Measurements from ENCODE around the gene TGFBR3L. TPM values are rescaled to one million over a fixed set of nuclear protein-coding genes. Genes with fewer than 3 reads are reported as not detected.
"Not testable (repeated sequence)": the region's sequence is repeated elsewhere in the genome, so short reads cannot be mapped to it uniquely, and the experiment has no call there.

The TGFBR3L gene
- total RNA-seq, 1 experiment from 2014 or later: 1.7 TPM

- peaks cover 1% of the 10 kb centered on the region for H3K36me3 ChIP-seq (replicated peaks; ENCODE audit: control insufficient read depth, insufficient read depth, low read length)
- H3K4me3 ChIP-seq (ENCODE audit: insufficient read depth, low read depth, low read length): no peak overlapping the region
- no peak for DNase-seq
- H3K27me3 ChIP-seq (ENCODE audit: control insufficient read depth, insufficient read depth, low read length): peaks cover 39% of the 10 kb centered on the region
Measured at GRCh38 chr19:7913652-7914051, 978 bp upstream of the TGFBR3L start.

GRCh38 chr19:7914099-7914498 lies 531 bp upstream of the TGFBR3L start:
- no peak for DNase-seq
- Histone ChIP-seq H3K27me3 (ENCODE audit: control insufficient read depth, insufficient read depth, low read length) (peaks cover 44% of the 10 kb centered on the region), H3K4me3 (ENCODE audit: insufficient read depth, low read depth, low read length) (no peak overlapping the region), H3K36me3 (replicated peaks; ENCODE audit: control insufficient read depth, insufficient read depth, low read length) (peaks cover 1% of the 10 kb centered on the region)

DNA sequence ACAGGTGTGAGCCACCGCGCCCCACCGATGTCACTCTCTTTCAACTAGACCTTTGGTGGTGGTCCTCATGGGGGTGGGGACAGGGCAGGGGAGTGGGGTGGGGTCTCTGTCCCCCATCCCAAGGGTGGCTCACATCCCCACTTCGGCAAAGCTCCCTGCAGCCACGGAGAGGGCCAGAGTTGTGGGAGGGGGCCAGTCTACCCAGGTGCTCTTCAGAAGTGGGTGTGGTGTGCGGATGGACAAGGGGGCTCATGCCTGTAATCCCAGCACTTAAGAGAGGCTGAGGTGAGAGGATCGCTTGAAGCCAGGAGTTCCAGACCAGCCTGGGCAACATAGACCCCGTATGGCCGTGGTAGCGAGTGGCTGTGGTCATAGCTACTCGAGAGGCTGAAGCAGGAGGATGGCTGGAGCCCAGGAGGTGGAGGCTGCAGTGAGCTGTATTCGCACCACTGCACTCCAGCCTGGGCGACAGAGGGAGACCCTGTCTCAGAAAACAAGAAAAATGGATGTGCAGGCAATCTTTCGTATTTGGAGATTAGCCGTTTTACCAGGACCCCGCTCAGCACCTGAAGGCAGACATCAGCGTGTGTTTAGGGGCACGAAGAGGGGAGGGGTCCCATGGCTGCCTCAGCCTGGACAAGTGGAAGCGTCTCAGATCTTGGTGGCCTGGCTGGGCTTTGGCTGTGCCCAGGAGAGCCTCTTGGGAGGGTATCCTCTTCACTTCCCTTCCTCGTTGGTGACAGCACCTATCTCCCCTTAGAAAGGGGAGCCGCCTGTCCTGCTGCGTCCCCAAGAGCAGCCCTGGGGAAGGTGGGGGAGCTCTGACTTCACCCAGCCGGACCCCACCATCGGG lies 846 bp downstream of the TGFBR3L start:
- DNase-seq: no peak
- peak overlapping the region; percentile 41 for H3K4me3 ChIP-seq (ENCODE audit: insufficient read depth, low read depth, low read length)
- no peaks in the 10 kb centered on the region; the same call in none of the 2 replicates for H3K36me3 ChIP-seq (replicated peaks; ENCODE audit: control insufficient read depth, insufficient read depth, low read length)
- H3K27me3 ChIP-seq (ENCODE audit: control insufficient read depth, insufficient read depth, low read length): peaks cover 49% of the 10 kb centered on the region

- H3K36me3 ChIP-seq (replicated peaks; ENCODE audit: control insufficient read depth, insufficient read depth, low read length): no peaks in the 10 kb centered on the region; the same call in 1 of the 2 replicates
- H3K27me3 ChIP-seq (ENCODE audit: control insufficient read depth, insufficient read depth, low read length): peaks cover 49% of the 10 kb centered on the region
- H3K4me3 ChIP-seq (ENCODE audit: insufficient read depth, low read depth, low read length): peak overlapping the region; percentile 41
- DNase-seq: peak; percentile 90
Measured at GRCh38 chr19:7916103-7916954, 1.7 kb downstream of the TGFBR3L start.

- peak overlapping the region; percentile 41 for H3K4me3 ChIP-seq (ENCODE audit: insufficient read depth, low read depth, low read length)
- no peak for DNase-seq
- H3K27me3 ChIP-seq (ENCODE audit: control insufficient read depth, insufficient read depth, low read length): peaks cover 49% of the 10 kb centered on the region
- no peaks in the 10 kb centered on the region; the same call in none of the 2 replicates for H3K36me3 ChIP-seq (replicated peaks; ENCODE audit: control insufficient read depth, insufficient read depth, low read length)
Measured at GRCh38 chr19:7916955-7917266, 2.3 kb downstream of the TGFBR3L start.

- peak; percentile 95 for DNase-seq
- no peaks in the 10 kb centered on the region; the same call in none of the 2 replicates for H3K36me3 ChIP-seq (replicated peaks; ENCODE audit: control insufficient read depth, insufficient read depth, low read length)
- peaks cover 49% of the 10 kb centered on the region for H3K27me3 ChIP-seq (ENCODE audit: control insufficient read depth, insufficient read depth, low read length)
- H3K4me3 ChIP-seq (ENCODE audit: insufficient read depth, low read depth, low read length): peak overlapping the region; percentile 41
Measured at GRCh38 chr19:7917267-7918061, 2.8 kb downstream of the TGFBR3L start.

GRCh38 chr19:7918062-7918614 lies 3.5 kb downstream of the TGFBR3L start:
- not testable (repeated sequence) for H3K36me3 ChIP-seq (replicated peaks; ENCODE audit: control insufficient read depth, insufficient read depth, low read length); DNase-seq
- peak overlapping the region; percentile 41 for H3K4me3 ChIP-seq (ENCODE audit: insufficient read depth, low read depth, low read length)
- H3K27me3 ChIP-seq (ENCODE audit: control insufficient read depth, insufficient read depth, low read length): peaks cover 49% of the 10 kb centered on the region

DNA sequence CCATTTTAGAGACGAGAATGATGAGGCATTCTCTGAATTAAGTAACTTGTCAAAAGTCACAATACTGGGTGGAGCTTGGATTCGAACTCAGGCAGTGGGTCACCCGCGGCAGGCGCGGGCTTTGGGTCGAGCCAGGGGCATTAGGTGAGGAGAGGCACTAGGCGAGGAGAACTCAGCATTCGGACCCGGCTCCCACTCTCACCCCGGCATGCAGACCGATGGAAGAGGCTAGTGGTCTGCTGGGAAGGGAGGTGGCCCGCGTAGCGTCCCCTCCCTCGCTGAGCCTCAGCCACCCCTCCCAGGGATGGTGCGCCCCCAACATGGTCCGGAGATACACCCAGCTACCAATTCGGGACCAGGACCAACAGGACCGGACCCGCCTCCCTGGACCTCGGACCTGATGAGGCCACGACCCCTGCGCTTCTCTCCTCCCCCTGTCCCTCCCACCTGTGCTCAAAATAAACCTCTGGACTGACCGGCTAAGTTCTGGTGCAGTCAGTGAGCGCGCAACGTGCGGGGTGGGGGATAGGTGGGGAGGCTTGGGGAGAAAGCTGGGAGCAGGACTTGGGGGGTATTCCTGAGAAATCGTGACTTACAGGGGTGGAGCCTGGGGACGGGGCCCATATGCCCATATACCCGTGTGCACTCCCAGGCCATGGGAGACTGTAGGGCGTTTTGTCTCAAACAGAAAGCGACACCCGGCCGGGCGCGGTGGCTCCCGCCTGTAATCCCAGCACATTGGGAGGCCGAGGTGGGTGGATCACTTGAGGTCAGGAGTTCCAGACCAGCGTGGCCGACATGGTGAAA lies 4.2 kb downstream of the TGFBR3L start:
- Histone ChIP-seq H3K27me3 (ENCODE audit: control insufficient read depth, insufficient read depth, low read length) (peaks cover 49% of the 10 kb centered on the region), H3K4me3 (ENCODE audit: insufficient read depth, low read depth, low read length) (no peak overlapping the region; the same call in 1 of the 2 replicates)

DNA sequence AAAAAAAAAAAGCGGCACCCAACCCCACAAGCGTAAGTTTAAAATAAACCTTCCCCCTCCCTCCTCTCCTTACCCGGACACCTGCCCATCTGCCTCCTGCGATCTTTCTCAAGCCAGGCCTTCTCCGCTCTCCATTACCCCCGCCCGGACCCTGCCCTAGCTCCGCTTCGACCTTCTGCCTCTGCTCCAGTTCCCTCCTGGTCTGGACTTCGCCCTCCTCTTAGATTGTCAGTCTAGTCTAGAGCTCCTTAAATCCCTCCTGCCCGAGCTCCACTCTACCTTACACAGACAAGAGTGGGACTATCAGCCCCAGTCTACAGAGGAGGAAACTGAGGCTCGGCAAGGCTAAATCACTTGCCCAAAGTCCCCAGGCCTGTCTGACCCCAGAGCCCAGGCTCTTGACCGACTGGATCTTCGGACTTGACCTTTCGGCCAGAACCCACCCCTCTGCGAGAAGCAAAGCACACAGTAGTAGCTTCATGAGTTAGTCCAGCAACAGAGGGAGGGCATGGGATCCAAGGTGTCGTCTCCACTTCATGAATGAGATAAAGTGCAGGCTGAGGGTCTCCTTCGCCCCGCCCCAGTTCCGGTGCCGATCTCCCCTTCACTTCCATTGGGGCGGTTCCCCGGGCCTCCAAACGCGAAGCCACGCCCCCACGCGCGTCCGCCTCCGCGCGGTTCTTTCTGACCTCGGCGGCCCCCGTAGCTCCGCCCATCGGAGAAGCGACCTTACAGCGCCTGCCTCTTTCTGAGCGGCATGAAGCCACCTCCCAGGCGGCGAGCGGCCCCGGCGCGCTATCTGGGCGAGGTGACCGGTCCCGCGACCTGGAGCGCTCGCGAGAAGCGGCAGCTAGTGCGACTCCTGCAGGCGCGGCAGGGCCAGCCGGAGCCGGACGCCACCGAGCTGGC lies 5.2 kb downstream of the TGFBR3L start, which contains the start of gene SNAPC2:
SNAPC2 (plus strand) TSS at position 729 of the 909 bp plus-strand sequence; CDS start at position 758, 29 bp downstream.
- Histone ChIP-seq H3K4me3 (ENCODE audit: insufficient read depth, low read depth, low read length) (peak within 1 kb of the TSS; percentile 84), H3K27me3 (ENCODE audit: control insufficient read depth, insufficient read depth, low read length) (peaks cover 43% of the 10 kb centered on the region), H3K36me3 (replicated peaks; ENCODE audit: control insufficient read depth, insufficient read depth, low read length) (no peaks in the 10 kb centered on the region; the same call in 1 of the 2 replicates)
- peak; percentile 96 for DNase-seq

More for the DNA sequence above, 4.2 kb downstream of the TGFBR3L start:
- no peak for DNase-seq
- H3K36me3 ChIP-seq (replicated peaks; ENCODE audit: control insufficient read depth, insufficient read depth, low read length): no peaks in the 10 kb centered on the region; the same call in 1 of the 2 replicates

DNA sequence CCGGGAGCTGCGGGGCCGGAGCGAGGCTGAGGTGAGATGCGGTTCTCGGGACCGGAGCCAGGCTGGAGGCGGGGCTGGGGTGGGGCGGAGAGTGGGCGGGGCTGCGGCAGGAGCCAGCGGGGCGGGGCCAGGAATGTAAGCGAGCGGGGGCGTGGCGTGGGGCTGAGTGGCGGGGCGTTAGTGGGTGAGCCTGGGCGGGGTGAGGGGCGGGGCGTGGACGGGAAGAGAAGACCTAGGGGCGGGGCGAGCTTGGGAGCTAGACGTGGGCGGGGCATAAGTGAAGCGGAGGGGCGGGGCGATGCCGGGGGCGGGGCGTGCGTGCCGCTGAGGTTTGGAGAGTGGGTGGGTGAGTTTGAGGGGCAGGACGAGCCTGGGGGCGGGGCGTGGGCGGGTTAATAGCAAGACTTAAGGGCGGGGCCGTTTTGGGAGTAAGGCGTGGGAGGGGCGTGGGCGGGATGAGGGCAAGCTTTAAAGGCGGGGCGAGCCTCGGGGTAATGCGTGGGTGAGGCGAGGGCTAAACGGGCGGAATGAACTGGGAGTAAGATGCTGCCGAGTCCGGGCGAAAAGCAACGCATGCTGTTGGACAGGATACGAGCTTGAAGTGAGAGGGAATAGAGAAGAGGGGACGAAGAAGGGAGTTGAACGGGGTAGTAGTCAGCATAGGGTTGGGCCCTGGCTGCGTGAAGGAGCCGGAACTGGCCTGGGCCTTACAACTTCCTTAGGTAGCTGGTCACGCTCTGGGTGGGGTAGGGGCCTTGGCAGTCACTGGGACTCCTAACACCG lies 6.1 kb downstream of the TGFBR3L start:
- Histone ChIP-seq H3K27me3 (ENCODE audit: control insufficient read depth, insufficient read depth, low read length) (peaks cover 36% of the 10 kb centered on the region), H3K36me3 (replicated peaks; ENCODE audit: control insufficient read depth, insufficient read depth, low read length) (no peaks in the 10 kb centered on the region; the same call in 1 of the 2 replicates), H3K4me3 (ENCODE audit: insufficient read depth, low read depth, low read length) (peak overlapping the region; percentile 84)
- DNase-seq: peak; percentile 99

GRCh38 chr19:7921302-7921966 lies 6.8 kb downstream of the TGFBR3L start:
- DNase-seq: no peak
- Histone ChIP-seq H3K27me3 (ENCODE audit: control insufficient read depth, insufficient read depth, low read length) (peaks cover 28% of the 10 kb centered on the region), H3K4me3 (ENCODE audit: insufficient read depth, low read depth, low read length) (peak overlapping the region; percentile 42), H3K36me3 (replicated peaks; ENCODE audit: control insufficient read depth, insufficient read depth, low read length) (no peaks in the 10 kb centered on the region; the same call in 1 of the 2 replicates)

Measured in H7 (cell line).